ENCODE data around the gene ACTN1. TPM values are rescaled to one million over a fixed set of nuclear protein-coding genes. Genes with fewer than 3 reads are reported as not detected.
"Not testable (repeated sequence)": the region's sequence is repeated elsewhere in the genome, so short reads cannot be mapped to it uniquely, and the experiment has no call there.

The ACTN1 gene
- total RNA-seq, 3 donors from 2014 or later, result 93.7 to 607 (median 128) TPM

GRCh38 chr14:68977180-68977717, 1.9 kb downstream of the ACTN1 start:
- Histone ChIP-seq H3K4me1 (ENCODE audit: low read depth) (peaks cover 29% of the 10 kb centered on the region), H3K4me3 (no peak overlapping the region), H3K9me3 (no peaks in the 10 kb centered on the region), H3K36me3 (ENCODE audit: low read depth) (no peaks in the 10 kb centered on the region)
- no peak for TF ChIP-seq CTCF (IDR thresholded peaks at IDR 0.05)
- intact Hi-C loops (cut with DNase I, micrococcal nuclease), result no loop called here
- ATAC-seq (no peak), DNase-seq (peak in 1 of 3 donors; percentile 37)

GRCh38 chr14:68976160-68977067, 2.7 kb downstream of the ACTN1 start:
- H3K36me3 ChIP-seq (ENCODE audit: low read depth), result no peaks in the 10 kb centered on the region
- no peak for TF ChIP-seq CTCF (IDR thresholded peaks at IDR 0.05)
- H3K9me3 ChIP-seq, result no peaks in the 10 kb centered on the region
- intact Hi-C loops (cut with DNase I, micrococcal nuclease), result no loop called here
- peaks cover 32% of the 10 kb centered on the region for H3K4me1 ChIP-seq (ENCODE audit: low read depth)
- DNase-seq (peak; percentile 41 to 71 (median 62)), ATAC-seq (no peak)
- H3K4me3 ChIP-seq, result no peak overlapping the region

DNA sequence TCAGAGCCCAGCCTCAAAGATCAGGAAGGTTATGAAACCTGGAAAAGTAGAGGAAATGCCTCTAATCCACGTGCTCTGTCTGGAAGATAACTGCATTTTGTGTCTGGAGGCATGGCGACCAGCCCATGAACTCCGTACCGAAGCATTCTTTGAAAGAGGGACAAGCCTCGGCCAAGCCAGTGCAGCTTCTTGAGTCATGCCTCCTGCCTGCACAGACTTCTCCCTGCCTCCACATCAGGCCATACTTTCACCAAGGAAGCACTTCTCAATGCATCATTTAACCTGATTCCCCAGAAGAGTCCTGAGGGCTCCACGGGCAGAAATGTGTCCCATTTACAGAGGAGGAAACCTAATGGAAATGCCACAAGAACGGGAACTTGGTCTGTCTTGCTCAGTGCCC, 3.4 kb downstream of the ACTN1 start:
- ATAC-seq, result no peak
- DNase-seq, result no peak
- no peaks in the 10 kb centered on the region for H3K36me3 ChIP-seq (ENCODE audit: low read depth)

GRCh38 chr14:68974759-68975347, 4.2 kb downstream of the ACTN1 start:
- intact Hi-C loops (cut with DNase I, micrococcal nuclease), result no loop called here
- no peak overlapping the region for H3K4me3 ChIP-seq
- H3K4me1 ChIP-seq (ENCODE audit: low read depth), result peaks cover 38% of the 10 kb centered on the region
- no peak for ATAC-seq
- no peaks in the 10 kb centered on the region for H3K36me3 ChIP-seq (ENCODE audit: low read depth)
- TF ChIP-seq CTCF (IDR thresholded peaks at IDR 0.05), result no peak
- H3K9me3 ChIP-seq, result no peaks in the 10 kb centered on the region
- no peak for DNase-seq

More for the DNA sequence above, 3.4 kb downstream of the ACTN1 start:
- Histone ChIP-seq H3K4me3 (no peak overlapping the region), H3K9me3 (no peaks in the 10 kb centered on the region), H3K4me1 (ENCODE audit: low read depth) (peaks cover 38% of the 10 kb centered on the region)
- intact Hi-C loops (cut with DNase I, micrococcal nuclease), result no loop called here
- TF ChIP-seq CTCF (IDR thresholded peaks at IDR 0.05), result no peak

DNA sequence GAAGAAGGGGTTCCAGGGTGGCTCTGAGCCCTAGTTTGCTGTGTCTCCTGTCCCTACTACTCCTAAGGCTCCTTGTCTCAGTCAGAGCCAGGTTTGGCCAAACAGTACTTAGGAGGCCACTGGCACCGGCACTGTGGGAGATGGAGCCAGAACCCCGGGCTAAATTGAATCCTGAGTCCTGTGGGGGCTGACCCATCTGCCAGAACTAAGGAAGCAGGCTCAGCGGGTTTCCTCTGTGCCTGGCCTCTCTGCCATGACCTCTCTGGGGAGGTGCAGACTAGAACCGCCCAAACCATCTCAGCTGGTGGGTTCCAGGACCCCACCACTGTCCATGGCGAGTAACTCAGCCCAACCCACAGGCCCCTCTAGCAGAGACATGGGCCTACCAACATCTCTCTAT, 5.5 kb downstream of the ACTN1 start:
- H3K36me3 ChIP-seq (ENCODE audit: low read depth), result no peaks in the 10 kb centered on the region
- DNase-seq (no peak), ATAC-seq (no peak)
- H3K4me3 ChIP-seq, result no peak overlapping the region
- no peaks in the 10 kb centered on the region for H3K9me3 ChIP-seq
- intact Hi-C loops (cut with DNase I, micrococcal nuclease), result no loop called here
- TF ChIP-seq CTCF (IDR thresholded peaks at IDR 0.05), result no peak
- peaks cover 46% of the 10 kb centered on the region for H3K4me1 ChIP-seq (ENCODE audit: low read depth)

DNA sequence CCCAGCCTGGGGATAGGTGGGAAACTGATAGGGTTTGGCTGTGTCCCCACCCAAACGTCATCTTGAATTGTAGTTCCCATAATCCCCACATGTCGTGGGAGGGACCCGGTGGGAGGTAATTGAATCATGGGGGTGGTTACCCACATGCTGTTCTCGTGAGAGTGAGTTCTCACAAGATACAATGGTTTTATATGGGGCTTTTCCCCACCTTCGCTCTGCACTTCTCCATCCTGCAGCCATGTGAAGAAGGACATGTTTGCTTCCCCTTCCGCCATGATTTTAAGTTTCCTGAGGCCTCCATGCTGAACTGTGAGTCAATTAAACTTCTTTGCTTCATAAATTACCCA, 5.9 kb downstream of the ACTN1 start:
- intact Hi-C loops (cut with DNase I, micrococcal nuclease); DNase-seq; ATAC-seq; H3K9me3 ChIP-seq; H3K36me3 ChIP-seq (ENCODE audit: low read depth); H3K4me3 ChIP-seq: not testable (repeated sequence)
- H3K4me1 ChIP-seq (ENCODE audit: low read depth), result peaks cover 48% of the 10 kb centered on the region

Measured in mucosa of descending colon (tissue), 3 donors.